HG03135 (cell line): Measurements from ENCODE around the gene LRRK2.
"Not testable (repeated sequence)": the region's sequence is repeated elsewhere in the genome, so short reads cannot be mapped to it uniquely, and the experiment has no call there.

Source experiments
- ATAC-seq: cut with Tn5 transposase; IDR thresholded peaks from one replicate; pipeline ENCODE4 v1.9.1; 2021; ENCODE audit warnings: mild to moderate bottlenecking, moderate library complexity; ENCODE audit not compliant: unreplicated experiment

The LRRK2 gene

GRCh38 chr12:40244526-40245156, 19.8 kb downstream of the LRRK2 start:
- ATAC-seq: not testable (repeated sequence)

GRCh38 chr12:40248034-40248433, 23.2 kb downstream of the LRRK2 start:
- ATAC-seq: no peak

GRCh38 chr12:40248585-40249297, 23.9 kb downstream of the LRRK2 start:
- ATAC-seq: peak; percentile 81

- not testable (repeated sequence) for ATAC-seq
Measured at GRCh38 chr12:40250652-40251051, 25.9 kb downstream of the LRRK2 start.

GRCh38 chr12:40253936-40254335, 29.1 kb downstream of the LRRK2 start:
- no peak for ATAC-seq

- ATAC-seq: no peak
Measured at GRCh38 chr12:40254455-40255085, 29.8 kb downstream of the LRRK2 start.

- no peak for ATAC-seq
Measured at GRCh38 chr12:40258371-40258770, 33.6 kb downstream of the LRRK2 start.

GRCh38 chr12:40261937-40262336, 37.1 kb downstream of the LRRK2 start:
- peak; percentile 72 for ATAC-seq

- peak; percentile 82 for ATAC-seq
Measured at GRCh38 chr12:40262657-40263056, 37.9 kb downstream of the LRRK2 start.

GRCh38 chr12:40263616-40264409, 39.0 kb downstream of the LRRK2 start:
- no peak for ATAC-seq

- no peak for ATAC-seq
Measured at GRCh38 chr12:40271981-40272664, 47.3 kb downstream of the LRRK2 start.

GRCh38 chr12:40281791-40282364, 57.1 kb downstream of the LRRK2 start:
- ATAC-seq: no peak

- ATAC-seq: no peak
Measured at GRCh38 chr12:40286583-40286982, 61.8 kb downstream of the LRRK2 start.

GRCh38 chr12:40287369-40287975, 62.7 kb downstream of the LRRK2 start:
- no peak for ATAC-seq

- ATAC-seq: no peak
Measured at GRCh38 chr12:40292788-40293429, 68.1 kb downstream of the LRRK2 start.

- no peak for ATAC-seq
Measured at GRCh38 chr12:40298341-40298740, 73.5 kb downstream of the LRRK2 start.

GRCh38 chr12:40300490-40300889, 75.7 kb downstream of the LRRK2 start:
- no peak for ATAC-seq

- ATAC-seq: no peak
Measured at GRCh38 chr12:40309001-40309400, 84.2 kb downstream of the LRRK2 start.

- ATAC-seq: no peak
Measured at GRCh38 chr12:40310211-40310610, 85.4 kb downstream of the LRRK2 start.
